WTC11 (cell line): ENCODE results near the gene AKAP13.

Experiments used
- ATF2 ChIP-seq: sonication (generic); formaldehyde crosslinking; IDR thresholded peaks from 2 replicates; pipeline ENCODE4 v1.8.1; 2022; ENCODE audit warnings: low read depth, missing genetic modification reagents, borderline replicate concordance
- E2F4 ChIP-seq: sonication (generic); formaldehyde crosslinking; IDR thresholded peaks from 2 replicates; pipeline ENCODE4 v1.8.1; 2022; ENCODE audit warnings: low read depth, mild to moderate bottlenecking, moderate library complexity, missing genetic modification reagents, borderline replicate concordance
- FOXP4 ChIP-seq: sonication (generic); formaldehyde crosslinking; IDR thresholded peaks from 2 replicates; pipeline ENCODE4 v1.8.0; 2022; ENCODE audit warnings: mild to moderate bottlenecking, missing genetic modification reagents
- KAT7 ChIP-seq: sonication (generic); formaldehyde crosslinking; IDR thresholded peaks from 2 replicates; pipeline ENCODE4 v1.8.1; 2023; ENCODE audit warnings: missing genetic modification reagents, mild to moderate bottlenecking, borderline replicate concordance
- NFE2L1 ChIP-seq: sonication (generic); formaldehyde crosslinking; IDR thresholded peaks from 2 replicates; pipeline ENCODE4 v1.8.1; 2023; ENCODE audit warnings: missing genetic modification reagents
- SMAD4 ChIP-seq: sonication (generic); formaldehyde crosslinking; IDR thresholded peaks from 2 replicates; pipeline ENCODE4 v1.8.0; 2022; ENCODE audit warnings: mild to moderate bottlenecking, missing genetic modification reagents
- TF ChIP-seq, protein P1 (sequence below): sonication (generic); formaldehyde crosslinking; conservative IDR thresholded peaks from 2 replicates; pipeline ENCODE4 v1.8.1; 2022; ENCODE audit warnings: mild to moderate bottlenecking, missing genetic modification reagents
- TF ChIP-seq, protein P2 (sequence below): fragments of 200-600 bp; IDR thresholded peaks from 2 replicates; pipeline ENCODE4 v1.8.0; 2022; ENCODE audit warnings: antibody characterized with exemption
- TF ChIP-seq, protein P3 (sequence below): sonication (generic); formaldehyde crosslinking; IDR thresholded peaks from 2 replicates; pipeline ENCODE4 v1.8.1; 2023; ENCODE audit warnings: mild to moderate bottlenecking, moderate library complexity, missing genetic modification reagents

DNA sequence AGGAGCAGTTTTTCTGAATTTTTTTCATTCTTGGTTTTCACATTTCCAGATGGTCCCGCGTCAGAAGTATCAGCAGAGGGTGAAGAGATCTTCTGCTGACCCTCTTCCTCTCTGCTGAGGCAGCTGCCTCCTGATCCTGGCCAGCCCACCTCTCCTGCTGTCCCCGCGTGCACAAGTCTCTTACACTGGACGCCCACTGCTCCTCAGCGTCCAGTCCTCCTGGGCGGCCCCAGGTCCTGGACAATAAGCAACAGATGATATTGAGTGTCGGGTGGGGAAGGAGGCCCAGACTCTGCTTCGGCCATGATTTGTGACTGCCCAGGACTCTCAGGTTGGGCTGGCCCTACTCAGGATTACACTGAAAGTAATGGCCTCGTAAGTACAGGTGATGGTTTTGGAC, 364.2 kb downstream of the AKAP13 start:
- TF ChIP-seq, protein P1, sequence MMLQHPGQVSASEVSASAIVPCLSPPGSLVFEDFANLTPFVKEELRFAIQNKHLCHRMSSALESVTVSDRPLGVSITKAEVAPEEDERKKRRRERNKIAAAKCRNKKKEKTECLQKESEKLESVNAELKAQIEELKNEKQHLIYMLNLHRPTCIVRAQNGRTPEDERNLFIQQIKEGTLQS: no peak
- TF ChIP-seq, protein P2, sequence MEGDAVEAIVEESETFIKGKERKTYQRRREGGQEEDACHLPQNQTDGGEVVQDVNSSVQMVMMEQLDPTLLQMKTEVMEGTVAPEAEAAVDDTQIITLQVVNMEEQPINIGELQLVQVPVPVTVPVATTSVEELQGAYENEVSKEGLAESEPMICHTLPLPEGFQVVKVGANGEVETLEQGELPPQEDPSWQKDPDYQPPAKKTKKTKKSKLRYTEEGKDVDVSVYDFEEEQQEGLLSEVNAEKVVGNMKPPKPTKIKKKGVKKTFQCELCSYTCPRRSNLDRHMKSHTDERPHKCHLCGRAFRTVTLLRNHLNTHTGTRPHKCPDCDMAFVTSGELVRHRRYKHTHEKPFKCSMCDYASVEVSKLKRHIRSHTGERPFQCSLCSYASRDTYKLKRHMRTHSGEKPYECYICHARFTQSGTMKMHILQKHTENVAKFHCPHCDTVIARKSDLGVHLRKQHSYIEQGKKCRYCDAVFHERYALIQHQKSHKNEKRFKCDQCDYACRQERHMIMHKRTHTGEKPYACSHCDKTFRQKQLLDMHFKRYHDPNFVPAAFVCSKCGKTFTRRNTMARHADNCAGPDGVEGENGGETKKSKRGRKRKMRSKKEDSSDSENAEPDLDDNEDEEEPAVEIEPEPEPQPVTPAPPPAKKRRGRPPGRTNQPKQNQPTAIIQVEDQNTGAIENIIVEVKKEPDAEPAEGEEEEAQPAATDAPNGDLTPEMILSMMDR: no peak
- TF ChIP-seq ATF2 (CRISPR knock-in tag) (no peak), SMAD4 (CRISPR knock-in tag) (no peak), E2F4 (CRISPR knock-in tag) (no peak), NFE2L1 (no peak), KAT7 (CRISPR knock-in tag) (no peak), FOXP4 (no peak)
- TF ChIP-seq, protein P3, sequence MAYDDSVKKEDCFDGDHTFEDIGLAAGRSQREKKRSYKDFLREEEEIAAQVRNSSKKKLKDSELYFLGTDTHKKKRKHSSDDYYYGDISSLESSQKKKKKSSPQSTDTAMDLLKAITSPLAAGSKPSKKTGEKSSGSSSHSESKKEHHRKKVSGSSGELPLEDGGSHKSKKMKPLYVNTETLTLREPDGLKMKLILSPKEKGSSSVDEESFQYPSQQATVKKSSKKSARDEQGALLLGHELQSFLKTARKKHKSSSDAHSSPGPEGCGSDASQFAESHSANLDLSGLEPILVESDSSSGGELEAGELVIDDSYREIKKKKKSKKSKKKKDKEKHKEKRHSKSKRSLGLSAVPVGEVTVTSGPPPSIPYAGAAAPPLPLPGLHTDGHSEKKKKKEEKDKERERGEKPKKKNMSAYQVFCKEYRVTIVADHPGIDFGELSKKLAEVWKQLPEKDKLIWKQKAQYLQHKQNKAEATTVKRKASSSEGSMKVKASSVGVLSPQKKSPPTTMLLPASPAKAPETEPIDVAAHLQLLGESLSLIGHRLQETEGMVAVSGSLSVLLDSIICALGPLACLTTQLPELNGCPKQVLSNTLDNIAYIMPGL: no peak
